ENCODE data around the gene TAPT1.

GRCh38 chr4:16140879-16141249 is 85.4 kb downstream of the TAPT1 start:
- TF ChIP-seq CTCF (IDR thresholded peaks at IDR 0.05; ENCODE audit: low read length) (no peak), EZH2 (IDR thresholded peaks at IDR 0.05; ENCODE audit: borderline replicate concordance, low read length) (no peak)

Data from OCI-LY1 (cell line).